K562 (cell line): ENCODE data around the gene USF2. TPM values are rescaled to one million over a fixed set of nuclear protein-coding genes. Genes with fewer than 3 reads are reported as not detected.
A peak's percentile ranks its signal among the peaks of the same experiment; 100 is the strongest.

Source experiments
- ATAC-seq: fragments of 200-7000 bp; cut with Tn5 transposase; 3 replicates; pipeline ENCODE4 v1.9.1; 2020; ENCODE audit warnings: moderate library complexity
- BruUV-seq: library from RNA; stranded (reverse); fragments of 400-500 nt; replicated peaks from 2 replicates; lab custom pipeline; 2021; lab: Mats Ljungman, UMichigan
- CTCF ChIA-PET: fragments of 300-600 bp; formaldehyde crosslinking; extraction: SDS; loops from one replicate; lab custom pipeline; 2021; ENCODE audit warnings: low intra/inter-chr PET ratio; lab: Yijun Ruan, JAX
- POLR2A ChIA-PET: fragments of 300-600, 350-650 bp; sonication (Branson Sonifier 250); formaldehyde crosslinking; extraction: SDS; loops from one replicate; lab custom pipeline; 2021; ENCODE audit warnings: antibody characterized with exemption, inconsistent platforms; lab: Yijun Ruan, JAX
- DNase-seq, 4 experiments: peaks; one replicate each; pipeline versions ENCODE4 v3.0.0 to v3.0.0-alpha.2; 2011 to 2018; ENCODE audit warnings: low spot score in 3 of 4, mixed read lengths in 3 of 4; ENCODE audit errors: extremely low read depth in 1 of 4
- FAIRE-seq: peaks from 2 replicates; lab custom pipeline; 2011; peaks lifted over from hg19 to GRCh38; lab: Jason Lieb, UNC
- H2AFZ ChIP-seq: 2 replicates; pipeline ENCODE4 v1.6.0; 2011; ENCODE audit warnings: low read depth, low read length, control low read depth, inconsistent platforms
- H3K27ac ChIP-seq: fragments of 200-600 bp; 3 replicates; pipeline ENCODE4 v1.8.0; 2011; ENCODE audit warnings: low read depth, mild to moderate bottlenecking, control low read depth, inconsistent platforms, low read length, moderate library complexity, mixed read lengths; ENCODE audit errors: extremely low read depth
- H3K27me3 ChIP-seq, 2 experiments: fragments of 300-600 bp in 1 of 2; 2 replicates in 1 of 2; 3 replicates in 1 of 2; pipeline versions ENCODE4 v1.6.0 to v1.8.0; 2011; ENCODE audit warnings: inconsistent platforms in 2 of 2, low read length in 2 of 2, mild to moderate bottlenecking in 1 of 2, mixed read lengths in 1 of 2, moderate library complexity in 1 of 2; ENCODE audit not compliant: control insufficient read depth in 2 of 2, insufficient read depth in 2 of 2
- H3K36me3 ChIP-seq: fragments of 300-600 bp; 3 replicates; pipeline ENCODE4 v1.8.0; 2011; ENCODE audit warnings: mild to moderate bottlenecking, low read length, inconsistent platforms; ENCODE audit not compliant: control insufficient read depth, insufficient read depth
- H3K4me1 ChIP-seq, 2 experiments: fragments of 200-600 bp in 1 of 2; replicated peaks in 1 of 2; 2 replicates in 1 of 2; 3 replicates in 1 of 2; pipeline versions ENCODE4 v1.5.1 to v1.8.0; 2011; ENCODE audit warnings: inconsistent platforms in 2 of 2, low read length in 2 of 2, mild to moderate bottlenecking in 1 of 2, mixed read lengths in 1 of 2, moderate library complexity in 1 of 2; ENCODE audit not compliant: control insufficient read depth in 2 of 2, insufficient read depth in 2 of 2
- H3K4me2 ChIP-seq: 2 replicates; pipeline ENCODE4 v1.6.1; 2011; ENCODE audit warnings: low read length, control low read depth, inconsistent platforms, mixed read lengths; ENCODE audit not compliant: insufficient read depth
- H3K4me3 ChIP-seq: fragments of 200-600 bp; sonication (generic), shearing (Covaris generic); 2 replicates; pipeline ENCODE4 v1.5.1; 2016; ENCODE audit warnings: control low read depth, inconsistent platforms
- H3K79me2 ChIP-seq: fragments of 200-600 bp; 3 replicates; pipeline ENCODE4 v1.8.0; 2011; ENCODE audit warnings: low read length, inconsistent platforms; ENCODE audit not compliant: control insufficient read depth, insufficient read depth
- H3K9ac ChIP-seq, 2 experiments: 2 replicates each; pipeline versions ENCODE4 v1.6.0 to v1.6.1; 2011; ENCODE audit warnings: low read depth in 2 of 2, low read length in 2 of 2, control low read depth in 1 of 2, inconsistent platforms in 1 of 2, mild to moderate bottlenecking in 1 of 2, mixed read lengths in 1 of 2; ENCODE audit not compliant: insufficient read depth in 1 of 2
- H3K9me1 ChIP-seq: one replicate; pipeline ENCODE4 v1.6.0; 2011; ENCODE audit warnings: inconsistent platforms, mild to moderate bottlenecking, low read length, moderate library complexity; ENCODE audit not compliant: control insufficient read depth, insufficient read depth
- H3K9me3 ChIP-seq: replicated peaks from 2 replicates; pipeline ENCODE4 v1.5.1; 2011; ENCODE audit warnings: low read depth, low read length, inconsistent platforms; ENCODE audit not compliant: control insufficient read depth, insufficient read depth
- H4K20me1 ChIP-seq: replicated peaks from 2 replicates; pipeline ENCODE4 v1.6.1; 2011; ENCODE audit warnings: low read length, inconsistent platforms, mixed read lengths; ENCODE audit not compliant: control insufficient read depth, insufficient read depth
- HMG20B ChIP-seq: fragments of 250-450 bp; sonication (Bioruptor Pico); IDR thresholded peaks from 2 replicates; pipeline ENCODE4 v1.5.0; 2021; ENCODE audit warnings: mild to moderate bottlenecking
- IRF9 ChIP-seq: fragments of 450-650 bp; IDR thresholded peaks from 2 replicates; pipeline ENCODE4 v1.6.1; 2016; ENCODE audit warnings: missing biosample characterization, missing genetic modification characterization
- JUNB ChIP-seq: fragments of 450-650 bp; formaldehyde crosslinking; conservative IDR thresholded peaks from 2 replicates; pipeline ENCODE4 v1.4.0; 2020; ENCODE audit warnings: mild to moderate bottlenecking
- KAT7 ChIP-seq: sonication (generic); formaldehyde crosslinking; IDR thresholded peaks from 2 replicates; pipeline ENCODE4 v1.8.0; 2022; ENCODE audit warnings: missing genetic modification reagents, mild to moderate bottlenecking, borderline replicate concordance
- KDM2B ChIP-seq: fragments of 250-450 bp; sonication (Bioruptor Pico); IDR thresholded peaks from 2 replicates; pipeline ENCODE4 v1.8.0; 2021; ENCODE audit warnings: mild to moderate bottlenecking, moderate library complexity
- MAX ChIP-seq: sonication (generic); formaldehyde crosslinking; IDR thresholded peaks from 2 replicates; pipeline ENCODE4 v1.9.0; 2022; ENCODE audit warnings: mild to moderate bottlenecking, missing genetic modification reagents
- MED1 ChIP-seq: sonication (generic); formaldehyde crosslinking; IDR thresholded peaks from 2 replicates; pipeline ENCODE4 v1.8.1; 2023; ENCODE audit warnings: missing genetic modification reagents, borderline replicate concordance
- MEIS2 ChIP-seq: fragments of 450-650 bp; IDR thresholded peaks from 2 replicates; pipeline ENCODE4 v1.6.1; 2014; ENCODE audit warnings: mild to moderate bottlenecking; ENCODE audit not compliant: partially characterized antibody
- RERE ChIP-seq: sonication (generic); formaldehyde crosslinking; IDR thresholded peaks from 2 replicates; pipeline ENCODE4 v1.8.0; 2023; ENCODE audit warnings: missing genetic modification reagents, mild to moderate bottlenecking, borderline replicate concordance
- SETDB1 ChIP-seq: IDR thresholded peaks from one replicate; pipeline ENCODE4 v1.6.1; 2012; ENCODE audit warnings: low read length, control low read depth, inconsistent platforms
- TCF15 ChIP-seq: fragments of 250-450 bp; sonication (Bioruptor Pico); IDR thresholded peaks from 2 replicates; pipeline ENCODE4 v1.8.0; 2022; ENCODE audit warnings: moderate library complexity, mild to moderate bottlenecking, inconsistent platforms
- TEAD1 ChIP-seq, 2 experiments: fragments of 450-650 bp in 1 of 2; sonication (generic) in 1 of 2; formaldehyde crosslinking; IDR thresholded peaks; 2 replicates each; pipeline versions ENCODE4 v1.4.0 to v1.8.0; 2020 to 2022; ENCODE audit warnings: mild to moderate bottlenecking in 2 of 2, missing genetic modification reagents in 1 of 2
- TRIM24 ChIP-seq, 2 experiments: fragments of 450-650 bp; IDR thresholded peaks; 2 replicates each; pipeline ENCODE4 v1.6.1; 2016
- ZEB2 ChIP-seq: fragments of 450-650 bp; IDR thresholded peaks from 2 replicates; pipeline ENCODE4 v1.6.1; 2016
- ZNF143 ChIP-seq: sonication (generic); formaldehyde crosslinking; IDR thresholded peaks from 2 replicates; pipeline ENCODE4 v1.9.0; 2022; ENCODE audit warnings: mild to moderate bottlenecking, missing genetic modification reagents
- ZNF668 ChIP-seq: fragments of 250-450 bp; sonication (Bioruptor Pico); IDR thresholded peaks from 2 replicates; pipeline ENCODE4 v1.8.0; 2022; ENCODE audit warnings: mild to moderate bottlenecking, inconsistent platforms
- ZNF764 ChIP-seq: fragments of 250-450 bp; sonication (Bioruptor Pico); IDR thresholded peaks from 2 replicates; pipeline ENCODE4 v1.4.0; 2020; ENCODE audit warnings: low read depth, mild to moderate bottlenecking, moderate library complexity
- ZNF785 ChIP-seq: fragments of 250-450 bp; sonication (Bioruptor Pico); IDR thresholded peaks from 2 replicates; pipeline ENCODE4 v1.4.0; 2020; ENCODE audit warnings: mild to moderate bottlenecking
- WGBS: fragments of 100-300 bp; shearing (Covaris generic); methylation state at CpG from one replicate; pipeline ENCODE4 v1.1.6; 2016; ENCODE audit warnings: low coverage, mixed read lengths; ENCODE audit not compliant: insufficient coverage; ENCODE audit errors: missing lambda C conversion rate; 5-methylcytosine and 5-hydroxymethylcytosine counted together
- in situ Hi-C: fragments of 300-500 bp; cut with MboI; formaldehyde crosslinking; loops from 4 replicates; pipeline ENCODE4 v1.15.0; 2018; ENCODE audit warnings: inconsistent platforms, mixed read lengths
- intact Hi-C: fragments of 100-400 bp; cut with micrococcal nuclease; formaldehyde crosslinking; loops from 2 replicates; pipeline ENCODE4 v1.14.2; 2022
- polyA plus RNA-seq, 8 experiments: library from polyadenylated mRNA; depleted of rRNA in 4 of 8; stranded (reverse) in 5 of 8; unstranded in 3 of 8; fragments of >200 nt; fragmentation: Nextera tagmentation in 2 of 8; fragmentation: Illumina TruSeq in 1 of 8; extraction: Ambion mirVana in 2 of 8; extraction: Trizol in 1 of 8; gene quantifications; 2 replicates each; pipeline versions ENCODE4 v1.2.1 to v1.2.3, GENCODE V29; 2011 to 2014; ENCODE audit warnings: inconsistent platforms in 1 of 8, missing spikeins in 1 of 8
- total RNA-seq, 7 experiments: library from RNA; depleted of rRNA in 6 of 7; stranded (reverse); fragments of >200 nt in 6 of 7; fragmentation: Illumina TruSeq in 2 of 7; extraction: Trizol in 2 of 7; gene quantifications; 2 replicates each; pipeline versions ENCODE4 v1.2.1 to v1.2.3, GENCODE V29; 2011 to 2021; ENCODE audit warnings: low replicate concordance in 1 of 7

Gene USF2
- total and polyA plus RNA-seq, 9 of the 15 experiments (the other 6 are each of a cell fraction or from before 2014, with no cell fraction given) = 0.27 to 93.7 (median 58.4) TPM

- BruUV-seq = no TSS peak
- Histone ChIP-seq H3K9ac (peak within 1 kb of the TSS in 1 of 2 experiments; percentile 23; a peak in 1 of 4 replicates), H3K4me2 (no peak within 1 kb of the TSS), H3K27ac (no peak within 1 kb of the TSS), H3K36me3 (no peaks in the 10 kb centered on the region), H3K4me1 (peaks cover 16 to 47% of the 10 kb centered on the region in 2 experiments; a peak in 4 of 5 replicates), H3K27me3 (peaks cover 2 to 12% of the 10 kb centered on the region in 2 experiments; a peak in 2 of 5 replicates), H3K9me3 (no peaks in the 10 kb centered on the region), H3K79me2 (no peaks in the 10 kb centered on the region), H3K9me1 (no peaks in the 10 kb centered on the region), H3K4me3 (no peak within 1 kb of the TSS), H2AFZ (no peak within 1 kb of the TSS), H4K20me1 (no peaks in the 10 kb centered on the region)
- in situ Hi-C loops (no loop called here), intact Hi-C loops (no loop called here)
- no peak for ATAC-seq
- ChIA-PET POLR2A (interaction anchor here (0.5 to 1.3 kb wide), 3 partner anchors 9 to 229 kb away, joined by 3 to 10 read pairs (median 7); no protein-coding TSS in a partner anchor), CTCF (no interaction called here)
- no peak for DNase-seq
- no peak for FAIRE-seq
- 11% methylated on average over 7 of the region's 12 CpGs for WGBS
- TF ChIP-seq MEIS2 (no peak), KAT7 (no peak), ZNF668 (CRISPR knock-in tag) (no peak), SETDB1 (no peak), JUNB (CRISPR knock-in tag) (no peak), ZEB2 (no peak), ZNF764 (CRISPR knock-in tag) (no peak), TEAD1 (CRISPR knock-in tag; IDR thresholded peaks at IDR 0.05) (no peak), RERE (CRISPR knock-in tag) (no peak), HMG20B (CRISPR knock-in tag) (no peak), TRIM24 (IDR thresholded peaks at IDR 0.05) (no peak), ZNF143 (CRISPR knock-in tag) (no peak), TCF15 (CRISPR knock-in tag) (no peak), IRF9 (no peak), KDM2B (no peak), MAX (CRISPR knock-in tag) (no peak), ZNF785 (no peak), MED1 (CRISPR knock-in tag) (no peak)
These were observed 23.2 kb downstream of the USF2 start, which contains the start of gene MAG for GRCh38 chr19:35291916-35292315. Gene MAG, plus strand, starts transcription at chr19:35292161. Its CDS starts 3,248 bp downstream, at chr19:35295409.
